Thyroid gland (tissue), 4 donors: ENCODE measurements around the gene NR1H4.

Experiments
- POLR2A ChIP-seq, 2 donors: fragments of 450-650 bp; IDR thresholded peaks; one replicate each; pipeline ENCODE4 v1.6.1; 2017; ENCODE audit warnings: antibody characterized with exemption in 2 of 2, mild to moderate bottlenecking in 2 of 2, moderate library complexity in 1 of 2
- TF ChIP-seq, protein P1 (sequence below), 6 experiments: fragments of 200-600 bp in 3 of 6; fragments of 450-650 bp in 3 of 6; sonication (generic) in 3 of 6; IDR thresholded peaks; one replicate each; pipeline ENCODE4 v1.5.1; 2016 to 2019; ENCODE audit warnings: antibody characterized with exemption in 6 of 6, mild to moderate bottlenecking in 2 of 6, inconsistent platforms in 1 of 6, moderate library complexity in 1 of 6

GRCh38 chr12:100608776-100609175 is 135.1 kb downstream of the NR1H4 start:
- TF ChIP-seq, protein P1, sequence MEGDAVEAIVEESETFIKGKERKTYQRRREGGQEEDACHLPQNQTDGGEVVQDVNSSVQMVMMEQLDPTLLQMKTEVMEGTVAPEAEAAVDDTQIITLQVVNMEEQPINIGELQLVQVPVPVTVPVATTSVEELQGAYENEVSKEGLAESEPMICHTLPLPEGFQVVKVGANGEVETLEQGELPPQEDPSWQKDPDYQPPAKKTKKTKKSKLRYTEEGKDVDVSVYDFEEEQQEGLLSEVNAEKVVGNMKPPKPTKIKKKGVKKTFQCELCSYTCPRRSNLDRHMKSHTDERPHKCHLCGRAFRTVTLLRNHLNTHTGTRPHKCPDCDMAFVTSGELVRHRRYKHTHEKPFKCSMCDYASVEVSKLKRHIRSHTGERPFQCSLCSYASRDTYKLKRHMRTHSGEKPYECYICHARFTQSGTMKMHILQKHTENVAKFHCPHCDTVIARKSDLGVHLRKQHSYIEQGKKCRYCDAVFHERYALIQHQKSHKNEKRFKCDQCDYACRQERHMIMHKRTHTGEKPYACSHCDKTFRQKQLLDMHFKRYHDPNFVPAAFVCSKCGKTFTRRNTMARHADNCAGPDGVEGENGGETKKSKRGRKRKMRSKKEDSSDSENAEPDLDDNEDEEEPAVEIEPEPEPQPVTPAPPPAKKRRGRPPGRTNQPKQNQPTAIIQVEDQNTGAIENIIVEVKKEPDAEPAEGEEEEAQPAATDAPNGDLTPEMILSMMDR (IDR thresholded peaks at IDR 0.05) = no peak
- no peak for TF ChIP-seq POLR2A (IDR thresholded peaks at IDR 0.05)
